Stimulated activated CD8-positive, alpha-beta memory T cell treated with anti-CD3 and anti-CD28 coated beads, Interleukin-2, amount 100 ng/mL, for 48 hours (primary cell): ENCODE measurements around the gene MRPL36.
A peak's percentile ranks its signal among the peaks of the same experiment; 100 is the strongest.
"Not testable (repeated sequence)": the region's sequence is repeated elsewhere in the genome, so short reads cannot be mapped to it uniquely, and the experiment has no call there.

Source experiments
- DNase-seq, 2 donors: peaks; one replicate each; pipeline ENCODE4 v3.0.0-alpha.2; 2020; ENCODE audit warnings: low read depth in 2 of 2

Gene MRPL36

GRCh38 chr5:1796371-1797102 lies 3.1 kb downstream of the MRPL36 start:
- DNase-seq, result no peak

- no peak for DNase-seq
Observed at GRCh38 chr5:1795931-1796330, 3.7 kb downstream of the MRPL36 start.

DNA sequence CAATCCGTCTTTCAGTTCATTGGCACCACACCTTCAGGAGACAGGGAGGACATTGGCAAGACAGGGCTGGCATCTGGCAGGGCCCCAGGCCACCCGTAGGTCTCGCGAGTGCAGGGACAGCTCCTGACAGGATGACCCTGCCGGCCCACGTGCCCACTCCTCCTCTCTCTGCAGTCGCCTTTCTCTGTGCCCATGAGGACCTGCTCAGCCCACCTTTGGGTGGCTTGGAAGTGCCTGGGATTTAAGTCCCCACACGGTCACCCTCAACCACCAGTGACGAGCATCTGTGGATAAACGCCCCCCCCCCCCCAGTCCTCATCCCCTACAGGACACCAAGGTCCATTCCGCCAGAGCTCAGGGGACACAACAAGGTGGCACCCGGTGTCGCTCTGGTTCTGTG lies 4.1 kb downstream of the MRPL36 start:
- no peak for DNase-seq

DNA sequence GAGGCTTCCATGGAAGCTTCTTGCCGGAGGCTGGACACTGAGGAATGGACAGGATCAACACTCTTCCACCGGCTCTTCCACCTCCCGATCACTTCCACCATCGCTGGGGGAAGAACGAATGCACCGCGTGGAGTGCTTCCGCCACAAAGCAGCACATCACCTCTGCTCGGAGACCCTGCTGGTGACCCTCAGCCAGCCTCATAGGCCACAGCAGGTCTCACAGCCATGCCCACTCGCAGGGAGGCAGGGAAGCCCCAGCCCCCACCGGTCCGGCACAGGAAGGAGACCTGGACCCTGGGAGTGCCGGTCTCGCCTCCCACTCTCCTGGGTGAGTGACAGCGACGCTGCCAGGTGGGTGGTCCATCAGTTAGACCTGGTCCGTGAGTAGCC lies 4.7 kb downstream of the MRPL36 start:
- no peak for DNase-seq

DNA sequence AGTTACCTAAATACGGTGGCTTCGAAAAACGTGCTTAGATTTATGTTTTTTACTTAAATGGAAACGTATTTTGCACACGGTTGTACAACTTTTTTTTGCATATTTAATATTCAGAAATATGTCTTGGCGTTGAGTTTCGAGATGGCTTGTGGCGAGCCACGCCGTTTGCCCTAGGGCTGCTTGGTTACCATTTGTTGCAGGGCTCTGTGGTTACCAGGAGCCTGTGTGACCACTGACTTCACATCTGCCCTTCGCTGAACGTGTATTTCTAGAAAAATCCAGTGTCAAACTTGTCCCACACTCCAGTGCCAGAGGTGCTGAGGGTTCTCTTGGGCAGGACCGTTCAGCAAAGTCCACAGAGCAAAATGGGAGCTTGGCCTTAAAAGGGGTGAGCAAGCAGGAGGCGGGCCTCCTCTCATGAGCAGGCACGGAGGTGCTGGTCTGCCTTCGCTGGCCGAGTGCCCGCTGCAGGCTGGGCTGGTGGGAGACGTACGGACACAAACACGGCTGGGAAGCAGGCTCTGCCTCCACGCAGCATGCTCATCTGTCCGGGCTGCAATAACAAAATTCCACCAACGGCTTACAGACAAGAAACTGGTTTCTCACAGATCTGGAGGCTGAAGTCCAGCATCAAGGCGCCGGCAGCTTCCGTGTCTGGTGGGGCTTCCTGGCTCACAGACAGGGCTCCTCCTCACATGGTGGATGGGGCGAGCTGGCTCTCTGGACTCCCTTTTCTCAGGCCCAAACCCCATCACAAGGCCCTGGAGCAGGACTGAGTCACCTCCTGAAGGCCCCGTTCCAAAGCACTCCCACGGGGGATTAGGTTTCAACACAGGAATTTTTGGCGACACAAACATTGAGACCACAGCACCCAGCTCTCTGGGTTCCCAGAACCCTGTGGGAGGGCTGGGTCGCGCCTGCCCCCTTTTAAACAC lies 5.4 kb downstream of the MRPL36 start:
- DNase-seq, result no peak

GRCh38 chr5:1793301-1793740 lies 6.3 kb downstream of the MRPL36 start:
- peak in 1 of 2 donors; percentile 43 for DNase-seq

- DNase-seq, result peak; percentile 55 to 57
Observed at GRCh38 chr5:1792842-1793266, 6.8 kb downstream of the MRPL36 start.

DNA sequence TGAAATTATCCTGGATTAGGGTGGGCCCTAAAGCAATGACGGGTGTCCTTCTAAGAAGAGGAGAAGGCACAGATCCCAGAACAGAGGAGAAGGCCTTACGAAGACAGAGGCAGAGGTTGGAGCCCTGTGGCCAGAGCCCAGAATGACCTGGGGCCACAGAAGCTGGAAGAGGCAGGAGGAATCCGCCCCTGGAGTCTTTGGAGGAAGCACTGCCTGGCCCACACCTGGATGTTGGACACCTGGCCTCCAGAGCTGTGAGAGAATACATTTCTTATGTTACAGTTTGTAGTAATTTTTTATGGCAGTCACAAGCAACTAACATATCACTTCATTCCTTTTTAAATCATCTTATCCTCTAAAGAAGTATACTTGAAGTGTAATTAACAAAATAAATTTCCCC lies 8.5 kb downstream of the MRPL36 start:
- no peak for DNase-seq

DNA sequence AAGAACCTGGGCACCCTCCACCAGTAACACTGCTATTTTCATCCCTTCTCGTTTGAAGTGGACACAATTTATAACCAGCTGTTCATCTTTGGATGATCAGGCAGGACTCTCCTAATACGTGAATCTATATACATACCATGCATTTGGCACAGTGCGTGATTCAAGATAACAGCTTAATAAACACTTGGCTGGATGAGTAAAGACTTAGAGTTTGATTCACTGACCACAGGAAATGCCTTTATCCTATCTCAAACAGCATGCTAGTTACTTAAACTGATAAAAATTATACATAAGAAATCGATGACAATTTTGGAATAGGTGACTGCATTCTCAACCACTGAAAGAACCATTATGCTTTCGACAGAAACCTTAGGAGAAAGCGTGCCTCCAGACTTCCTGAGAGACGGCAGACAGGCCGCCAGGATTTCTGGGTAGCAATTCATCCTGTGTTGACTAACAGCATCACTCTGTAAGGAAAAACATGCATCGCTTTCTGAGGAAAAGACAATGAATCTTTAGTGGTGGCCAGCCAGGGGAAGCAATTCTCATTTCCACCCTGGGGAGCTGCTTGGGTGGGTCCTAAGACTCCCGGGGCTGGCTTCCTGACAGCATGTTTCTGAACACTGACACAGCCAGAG lies 9.7 kb downstream of the MRPL36 start:
- no peak for DNase-seq

DNA sequence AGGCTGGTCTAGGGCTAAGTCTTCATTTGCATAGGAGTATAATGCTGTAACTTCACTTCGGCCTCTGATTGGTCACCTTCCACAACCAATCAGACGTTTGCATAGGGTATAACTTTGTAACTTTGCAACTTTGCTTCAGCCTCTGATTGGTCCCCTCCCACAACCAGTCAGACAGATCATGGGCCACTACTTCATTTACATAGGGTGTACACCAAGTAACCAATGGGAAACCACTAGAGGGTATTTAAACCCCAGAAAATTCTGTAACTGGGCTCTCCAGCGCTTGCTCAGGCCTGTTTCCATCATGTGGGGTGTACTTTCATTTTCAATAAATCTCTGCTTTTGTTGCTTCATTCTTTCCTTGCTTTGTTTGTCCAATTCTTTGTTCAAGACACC lies 10.2 kb downstream of the MRPL36 start:
- DNase-seq, result not testable (repeated sequence)

- no peak for DNase-seq
Observed at GRCh38 chr5:1788828-1789227, 10.8 kb downstream of the MRPL36 start.

GRCh38 chr5:1788200-1788599 lies 11.4 kb downstream of the MRPL36 start:
- no peak for DNase-seq

DNA sequence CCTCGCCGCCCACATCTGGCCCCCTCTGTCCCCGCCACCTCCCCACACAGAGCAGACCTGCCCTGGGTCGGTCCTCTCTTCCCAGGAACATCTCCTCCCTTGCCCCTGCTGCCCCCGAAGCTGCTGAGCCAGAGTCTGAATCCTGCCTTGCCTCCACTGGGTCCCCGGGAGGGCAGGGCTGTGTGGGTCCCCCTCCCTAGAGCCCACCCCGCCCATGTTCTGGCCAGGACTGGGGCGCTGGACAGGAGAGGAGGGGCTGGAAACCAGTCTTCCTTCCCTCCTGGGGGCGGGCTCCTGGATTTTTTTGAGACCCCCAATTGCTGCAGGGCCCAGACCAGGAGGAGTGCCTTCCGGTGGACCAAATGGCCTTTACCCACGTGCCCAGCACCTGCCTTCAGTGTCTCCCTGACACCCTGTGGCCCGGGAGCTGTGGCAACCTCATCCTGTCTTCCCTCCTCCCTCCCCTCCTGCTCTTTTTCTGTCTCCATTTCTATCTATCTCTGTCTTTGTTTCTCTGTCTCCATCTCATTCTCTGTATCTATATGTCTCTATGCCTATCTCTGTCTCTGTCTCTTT lies 12.1 kb downstream of the MRPL36 start:
- no peak for DNase-seq

DNA sequence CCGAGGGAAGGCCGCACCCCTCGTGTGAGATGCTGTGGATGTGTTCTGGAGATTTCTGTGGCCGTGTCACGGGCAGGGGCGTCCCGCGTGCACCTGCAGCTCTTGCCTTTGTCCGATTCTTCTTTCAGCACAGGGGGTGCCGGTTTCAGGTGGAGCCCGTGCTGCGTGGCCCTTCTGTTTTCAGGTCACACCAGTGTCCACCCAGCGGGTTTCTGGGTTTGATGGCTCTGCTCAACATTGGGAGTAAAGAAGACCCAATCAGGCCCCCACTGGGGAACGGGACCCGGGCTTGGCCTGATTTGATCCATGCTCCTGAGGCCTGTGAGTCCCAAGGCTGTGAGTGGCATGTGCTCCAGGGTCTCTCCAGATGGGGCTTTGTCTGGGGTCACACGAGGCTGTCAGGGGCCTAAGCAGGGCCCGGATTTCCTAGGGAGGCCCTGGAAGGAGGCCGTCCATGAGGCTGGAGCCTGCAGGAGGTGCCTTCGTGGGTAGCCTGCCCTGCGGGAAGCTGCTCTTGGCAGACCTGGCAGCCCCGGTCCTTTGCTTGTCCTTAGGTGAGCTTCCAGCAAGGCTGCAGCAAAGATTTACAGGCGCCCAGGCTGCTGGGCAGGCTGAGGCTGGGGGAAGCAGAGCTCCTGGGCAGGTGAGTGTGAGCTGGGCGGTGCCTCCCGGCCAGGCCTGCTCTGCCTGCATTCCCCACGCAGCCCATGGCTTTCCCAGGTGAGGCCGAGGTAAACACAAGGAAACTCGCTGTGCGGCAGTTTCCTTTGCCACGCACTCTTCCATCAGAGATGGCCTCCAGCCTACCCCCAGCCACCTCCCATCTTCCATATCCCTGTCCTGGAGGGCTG lies 12.8 kb downstream of the MRPL36 start:
- DNase-seq, result no peak

GRCh38 chr5:1785984-1786383 lies 13.7 kb downstream of the MRPL36 start:
- DNase-seq, result no peak

DNA sequence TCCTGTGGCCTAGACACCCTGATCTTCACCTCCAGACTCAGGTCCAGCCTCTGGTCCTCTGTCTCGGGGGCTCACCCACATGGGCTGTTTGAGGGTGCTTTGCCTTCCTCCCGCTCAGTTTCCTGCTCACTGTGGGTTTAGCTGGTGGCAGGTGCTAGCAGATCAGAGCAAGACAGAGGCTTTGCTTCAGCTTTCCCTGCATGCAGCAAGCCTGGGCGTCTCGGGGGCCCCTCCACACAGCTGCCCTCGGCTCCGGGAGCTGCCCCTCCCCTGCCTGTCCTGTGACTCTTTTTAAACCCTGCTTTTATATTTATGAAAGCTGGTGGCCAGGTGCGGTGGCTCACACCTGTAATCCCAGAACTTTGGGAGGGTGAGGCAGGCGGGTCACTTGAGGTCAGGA lies 14.6 kb downstream of the MRPL36 start:
- DNase-seq, result no peak

DNA sequence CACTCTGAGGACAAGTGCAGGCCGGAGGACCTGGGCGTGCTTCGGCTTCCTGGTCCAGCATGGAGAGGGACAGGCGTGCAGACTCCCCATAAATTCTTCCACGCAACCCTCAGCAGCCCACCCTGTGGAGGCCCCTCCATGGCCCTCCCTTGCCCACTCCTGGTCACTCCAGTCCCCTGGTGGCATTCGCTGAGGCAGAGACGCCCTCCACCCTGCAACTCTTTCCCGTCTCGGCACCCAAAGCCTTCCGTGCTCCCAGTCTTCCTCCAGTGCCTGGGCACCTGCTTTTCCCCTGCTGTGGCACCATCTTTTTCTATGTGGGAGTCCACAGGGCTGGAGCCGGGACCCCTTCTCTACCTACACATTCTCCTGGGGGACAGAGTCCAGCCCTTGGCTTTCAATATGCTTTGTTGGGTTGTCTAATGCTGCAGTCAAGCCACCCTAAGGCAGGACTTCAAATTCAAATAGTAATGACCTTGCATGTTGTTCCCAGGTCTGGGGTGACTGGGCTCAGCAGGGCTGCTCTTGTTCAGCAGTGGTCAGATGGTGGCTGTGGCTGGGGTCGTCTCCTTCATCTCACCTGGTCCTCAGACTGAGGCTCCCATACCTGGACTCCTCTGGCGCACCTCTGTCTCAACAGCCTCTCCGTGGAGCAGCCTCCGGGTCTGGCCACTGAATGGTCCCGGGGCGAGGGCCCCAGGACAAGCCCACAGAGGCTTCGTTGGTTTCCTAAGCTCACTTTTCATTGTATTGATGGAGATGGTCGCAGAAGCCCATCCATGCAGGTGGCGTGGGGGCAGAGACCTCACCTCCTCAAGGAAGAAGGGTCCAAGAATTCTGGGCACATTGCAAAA lies 15.2 kb downstream of the MRPL36 start:
- DNase-seq, result no peak

DNA sequence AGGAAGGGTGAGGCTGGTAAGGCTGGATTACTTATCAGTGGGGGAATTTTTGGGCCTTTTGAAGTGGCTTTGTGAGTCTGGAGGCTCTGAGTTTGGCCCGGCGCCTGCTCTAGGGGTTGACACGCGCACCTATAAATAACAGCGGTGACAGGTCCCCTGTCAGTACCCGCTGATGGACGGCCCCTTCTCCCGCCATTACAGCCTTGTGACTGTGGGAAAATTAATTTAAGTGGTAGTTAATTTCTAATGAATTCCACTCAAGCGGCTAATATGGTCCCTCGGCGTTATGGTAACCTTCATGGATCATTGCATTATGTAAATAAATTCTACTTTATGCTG lies 16.5 kb downstream of the MRPL36 start:
- no peak for DNase-seq

DNA sequence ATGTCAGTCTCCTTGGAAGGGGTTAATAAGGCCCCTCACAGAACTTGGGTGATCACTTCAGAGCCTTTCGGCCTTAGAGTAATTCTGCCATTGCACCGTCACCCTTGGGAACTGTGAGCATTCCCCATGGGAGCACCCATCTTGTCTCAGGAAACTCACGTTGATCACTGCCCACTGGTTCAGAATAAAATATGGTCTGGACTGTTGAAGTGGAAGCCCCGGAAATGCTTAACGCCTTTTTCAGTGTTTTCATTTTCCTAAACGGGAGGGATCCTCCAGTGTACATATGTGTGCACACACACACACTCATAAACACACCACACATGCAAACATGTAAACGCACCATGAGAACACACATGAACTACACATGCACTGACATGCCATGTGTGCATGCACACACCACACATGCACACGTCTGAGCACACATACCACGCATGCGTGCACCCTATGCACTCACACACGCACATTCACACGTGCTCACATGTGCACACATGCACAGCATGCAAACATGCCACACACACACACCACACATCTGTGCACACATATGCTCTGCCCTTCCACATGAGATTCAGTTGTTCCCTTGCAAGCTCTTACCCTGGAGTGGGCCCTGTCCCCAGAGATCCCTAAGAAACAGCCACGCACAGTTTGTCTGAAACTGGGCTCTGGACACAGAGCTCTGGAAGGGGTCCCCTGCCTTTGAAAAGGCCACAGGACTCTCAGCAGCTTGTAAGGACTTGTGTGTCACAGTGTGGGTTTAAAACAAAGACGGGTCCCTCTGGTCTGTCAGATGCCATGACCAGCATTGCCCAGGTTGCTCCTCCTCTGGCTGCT lies 17.0 kb downstream of the MRPL36 start:
- no peak for DNase-seq
